NCI-H446 treated with DMSO at 0.1 percent for 48 hours (cell line): ENCODE data around the gene TRIM24.

Experiments used
- DNase-seq: peaks from one replicate; lab custom pipeline; 2025; lab: John Stamatoyannopoulos, UW

Gene TRIM24

DNA sequence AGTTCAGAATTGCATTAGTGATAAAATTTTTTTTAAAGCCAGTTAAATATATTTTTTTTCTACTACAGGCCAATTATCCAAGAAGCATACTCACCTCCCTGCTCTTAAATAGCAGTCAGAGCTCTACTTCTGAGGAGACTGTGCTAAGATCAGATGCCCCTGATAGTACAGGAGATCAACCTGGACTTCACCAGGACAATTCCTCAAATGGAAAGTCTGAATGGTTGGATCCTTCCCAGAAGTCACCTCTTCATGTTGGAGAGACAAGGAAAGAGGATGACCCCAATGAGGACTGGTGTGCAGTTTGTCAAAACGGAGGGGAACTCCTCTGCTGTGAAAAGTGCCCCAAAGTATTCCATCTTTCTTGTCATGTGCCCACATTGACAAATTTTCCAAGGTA lies 119.1 kb downstream of the TRIM24 start:
- no peak for DNase-seq

- no peak for DNase-seq
Observed at GRCh38 chr7:138579671-138580070, 119.6 kb downstream of the TRIM24 start.

DNA sequence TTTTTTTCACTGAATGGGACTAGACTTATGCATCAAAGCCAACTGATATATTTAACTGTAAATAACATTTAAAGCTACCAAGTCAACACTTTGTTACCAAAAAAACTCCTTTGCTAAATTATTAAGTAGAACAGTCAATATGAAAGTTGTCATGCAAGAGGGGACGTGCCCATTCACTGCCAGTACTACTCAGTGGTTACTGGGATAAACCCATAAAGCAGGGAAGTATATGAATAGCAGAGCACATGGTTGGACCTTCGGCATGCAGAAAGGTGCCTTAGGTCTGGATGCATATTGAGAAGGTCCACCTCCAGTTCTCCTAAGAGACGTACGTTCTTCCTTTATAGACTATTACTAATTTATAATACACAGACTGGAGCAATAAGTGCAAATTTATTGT lies 121.0 kb downstream of the TRIM24 start:
- no peak for DNase-seq

DNA sequence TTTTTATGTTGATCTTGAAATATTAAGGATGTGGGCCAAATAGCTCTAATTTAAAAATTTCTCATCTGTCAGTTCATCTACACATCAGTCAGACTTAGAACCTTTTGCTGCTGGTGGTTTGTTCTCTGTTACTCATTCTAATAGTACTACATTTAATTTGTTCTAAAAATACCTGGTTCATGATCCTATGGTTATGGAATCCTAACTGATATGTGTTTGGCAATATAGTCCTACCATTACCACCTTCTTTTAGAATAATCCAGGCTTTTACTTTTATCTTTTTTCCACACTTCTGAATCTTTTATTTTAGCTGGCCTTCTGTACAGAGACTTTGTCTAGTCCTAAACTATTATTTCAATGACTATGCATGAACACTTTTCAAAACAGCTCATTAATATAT lies 124.2 kb downstream of the TRIM24 start:
- DNase-seq, result no peak

DNA sequence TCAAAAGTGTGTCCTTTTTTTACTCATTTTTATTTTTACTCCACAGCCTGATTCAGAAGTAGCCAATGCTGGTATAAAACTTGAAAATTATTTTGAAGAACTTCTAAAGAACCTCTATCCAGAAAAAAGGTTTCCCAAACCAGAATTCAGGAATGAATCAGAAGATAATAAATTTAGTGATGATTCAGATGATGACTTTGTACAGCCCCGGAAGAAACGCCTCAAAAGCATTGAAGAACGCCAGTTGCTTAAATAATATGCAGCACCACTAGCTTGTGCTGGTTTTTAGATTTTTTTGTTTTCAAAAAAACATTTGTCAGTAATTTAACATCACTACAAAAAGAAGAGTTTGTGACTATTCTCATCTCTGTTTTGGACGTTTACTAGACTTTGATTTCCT lies 124.6 kb downstream of the TRIM24 start:
- no peak for DNase-seq

DNA sequence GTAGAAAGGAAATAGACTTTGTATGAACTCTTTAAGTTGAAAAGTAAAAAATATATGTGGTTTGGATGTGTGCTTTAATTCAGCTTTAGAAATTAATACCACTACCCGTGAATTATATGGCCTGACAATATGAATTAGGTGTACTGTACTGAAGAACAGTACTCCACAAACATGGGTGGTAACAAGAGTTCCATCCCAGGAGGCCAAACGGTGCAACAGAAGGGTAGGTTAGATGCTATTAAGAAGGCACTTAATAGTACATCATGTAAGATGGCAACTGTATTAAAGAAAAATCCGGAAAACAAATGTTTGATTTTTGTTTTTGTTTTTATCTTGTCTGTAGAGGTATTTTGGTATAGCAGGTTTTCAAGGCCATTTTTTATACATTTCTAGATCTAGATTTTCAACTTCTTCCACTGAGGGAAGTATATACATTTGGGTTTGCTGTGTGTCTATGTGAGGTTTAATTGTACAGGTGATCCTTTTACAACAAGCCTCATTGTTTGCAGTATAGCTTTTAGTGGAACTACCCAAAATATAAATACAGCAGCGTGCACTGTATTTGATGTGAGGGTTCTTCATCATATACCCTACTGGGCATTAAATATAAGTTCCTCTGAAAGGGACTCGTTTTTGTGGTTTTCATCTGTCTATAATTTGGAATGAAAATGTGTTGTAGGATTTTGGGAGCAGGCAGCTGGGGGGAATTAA lies 125.4 kb downstream of the TRIM24 start:
- DNase-seq, result no peak

DNA sequence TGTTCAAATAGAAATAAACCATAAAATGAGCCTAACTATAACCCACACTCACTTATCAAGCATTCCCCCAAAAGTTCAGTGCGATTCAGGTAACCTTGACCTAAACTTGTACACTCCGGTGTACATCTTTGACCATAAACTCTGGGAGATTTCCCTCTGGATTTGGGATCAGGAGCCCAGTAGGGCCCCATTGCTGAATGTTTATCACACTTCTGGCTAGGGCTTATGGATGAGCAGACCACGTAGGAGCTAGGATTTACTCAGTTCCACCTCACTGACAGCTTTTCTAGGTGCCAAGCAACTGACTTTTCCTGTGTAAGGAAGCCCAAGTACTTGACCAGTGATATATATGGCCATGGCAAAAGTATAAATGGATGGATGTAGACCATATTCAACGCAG lies 127.4 kb downstream of the TRIM24 start:
- DNase-seq, result no peak

DNA sequence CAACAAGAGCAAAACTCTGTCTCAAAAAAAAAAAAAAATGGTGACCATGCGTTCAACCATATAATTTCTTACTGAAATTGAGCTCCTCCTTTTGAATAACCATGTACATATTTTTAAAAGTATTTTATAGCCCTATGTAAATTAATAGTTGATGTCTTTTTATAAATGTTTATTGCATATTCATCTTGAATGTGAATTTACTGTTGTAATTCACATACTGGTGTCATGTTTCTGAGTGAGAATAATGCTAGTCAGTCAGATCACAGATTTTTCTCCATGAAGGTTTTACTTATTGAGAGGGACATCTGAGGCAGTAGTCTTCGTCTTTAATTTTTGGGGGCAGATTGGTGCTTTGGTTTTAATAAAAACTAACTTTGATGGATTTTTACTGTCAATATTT lies 128.9 kb downstream of the TRIM24 start:
- DNase-seq, result no peak

DNA sequence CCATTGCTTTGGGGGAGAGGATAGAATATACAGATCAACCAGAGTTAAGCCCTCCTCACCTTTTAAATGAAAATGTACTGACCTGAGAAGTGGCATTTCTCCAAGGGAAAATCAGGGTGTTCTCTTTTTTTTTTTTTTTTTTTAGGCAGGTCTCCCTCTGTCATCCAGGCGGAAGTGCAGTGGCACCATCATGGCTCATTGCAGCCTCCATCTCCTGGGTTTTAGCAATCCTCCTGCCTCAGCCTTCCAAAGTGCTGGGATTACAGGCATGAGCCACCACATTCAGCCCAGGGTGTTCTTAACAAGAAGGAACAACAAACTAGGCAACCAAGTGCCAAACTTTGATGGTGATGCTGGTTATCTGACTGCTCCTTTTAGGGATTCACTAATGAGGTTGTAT lies 130.1 kb downstream of the TRIM24 start:
- DNase-seq, result no peak

DNA sequence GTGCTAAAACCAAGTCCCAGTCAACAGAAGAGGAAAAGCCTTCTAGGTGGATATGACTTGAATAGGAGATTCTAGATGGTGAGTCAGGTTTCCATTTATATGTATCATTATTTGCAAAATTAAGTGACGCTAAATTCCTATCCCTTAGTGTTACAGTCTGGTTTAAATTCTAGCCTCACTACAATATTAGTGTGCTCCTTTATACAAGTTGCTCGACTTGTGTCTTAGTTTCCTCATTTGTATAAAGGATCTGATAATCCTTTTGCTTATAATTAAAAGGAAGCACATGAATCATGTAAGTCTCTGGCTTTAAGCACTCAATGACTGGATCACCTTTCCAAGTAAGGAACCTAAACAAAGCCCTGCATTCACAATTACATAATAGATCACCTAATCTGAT lies 135.4 kb downstream of the TRIM24 start:
- no peak for DNase-seq

DNA sequence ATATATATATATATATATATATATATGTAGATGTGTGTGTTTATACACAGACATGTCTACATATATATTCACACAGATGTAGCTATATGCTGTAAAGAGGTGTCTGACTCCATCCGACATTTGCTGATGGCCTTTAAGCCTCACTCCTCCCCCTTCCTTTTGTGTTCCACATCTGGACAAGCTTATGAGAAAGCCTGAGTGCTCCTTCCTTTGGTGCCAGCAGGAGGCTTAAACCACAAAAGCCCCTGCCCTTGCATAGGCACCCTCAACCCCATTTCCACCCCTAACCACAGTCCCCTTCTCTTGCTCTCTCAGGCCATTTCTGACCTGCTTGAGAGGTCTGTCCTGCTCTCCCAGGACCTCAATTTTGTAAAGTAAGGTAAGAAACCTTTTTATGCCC lies 142.4 kb downstream of the TRIM24 start:
- no peak for DNase-seq

DNA sequence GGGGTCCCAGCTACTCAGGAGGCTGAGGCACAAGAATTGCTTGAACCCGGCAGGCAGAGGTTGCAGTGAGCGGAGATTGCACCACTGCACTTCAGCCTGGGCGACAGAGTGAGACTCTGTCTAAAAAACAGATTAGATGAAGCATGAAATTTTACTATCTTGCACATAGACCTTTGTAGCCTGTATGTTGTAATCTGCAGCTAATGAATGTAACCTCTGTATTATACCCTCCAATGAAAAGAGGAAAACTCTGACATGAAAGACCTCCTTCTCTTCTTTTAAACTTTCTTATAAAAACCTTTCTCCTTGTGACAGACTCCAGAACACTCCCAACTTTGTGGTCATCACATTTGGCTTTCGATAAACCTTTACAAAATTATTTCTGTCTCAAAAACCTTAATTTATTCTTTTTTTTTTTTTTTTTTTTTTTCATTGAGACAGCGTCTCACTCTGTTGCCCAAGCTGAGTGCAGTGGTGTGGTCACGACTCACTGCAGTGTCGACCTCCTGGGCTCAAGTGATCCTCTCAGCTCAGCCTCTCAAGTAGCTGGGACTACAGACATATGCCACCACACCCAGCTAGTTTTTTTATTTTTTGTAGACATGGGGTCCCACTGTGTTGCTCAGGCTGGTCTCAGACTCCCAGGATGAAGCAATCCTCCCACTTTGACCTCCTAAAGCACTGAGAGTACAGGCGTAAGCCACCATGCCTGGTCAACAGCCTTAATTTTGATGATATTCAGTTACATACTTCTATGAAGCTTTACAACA lies 143.7 kb downstream of the TRIM24 start:
- DNase-seq, result no peak

DNA sequence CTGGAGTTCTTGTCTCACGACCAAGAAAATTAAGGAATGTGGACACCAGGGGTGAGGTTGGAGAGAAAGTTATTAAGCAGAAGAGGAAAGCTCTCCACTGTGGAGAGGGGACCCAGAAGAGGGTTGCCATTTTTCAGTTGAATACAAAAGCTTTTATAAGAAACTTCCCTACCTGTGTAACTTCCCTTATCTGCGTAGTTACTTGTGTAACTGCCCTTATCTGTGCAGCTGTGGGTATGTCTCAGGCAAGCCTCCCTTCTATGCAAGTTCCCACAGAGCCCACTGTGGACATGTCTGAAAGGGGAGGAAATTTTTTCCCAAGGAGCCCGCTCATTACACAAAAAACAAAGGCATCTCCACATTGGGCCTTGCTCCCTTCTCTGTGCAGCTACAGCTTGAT lies 146.2 kb downstream of the TRIM24 start:
- DNase-seq, result no peak

GRCh38 chr7:138607216-138608126 lies 147.4 kb downstream of the TRIM24 start:
- no peak for DNase-seq

- no peak for DNase-seq
Observed at GRCh38 chr7:138608275-138608674, 148.2 kb downstream of the TRIM24 start.

- no peak for DNase-seq
Observed at GRCh38 chr7:138610671-138611170, 150.7 kb downstream of the TRIM24 start.

- DNase-seq, result no peak
Observed at GRCh38 chr7:138613630-138614029, 153.6 kb downstream of the TRIM24 start.

DNA sequence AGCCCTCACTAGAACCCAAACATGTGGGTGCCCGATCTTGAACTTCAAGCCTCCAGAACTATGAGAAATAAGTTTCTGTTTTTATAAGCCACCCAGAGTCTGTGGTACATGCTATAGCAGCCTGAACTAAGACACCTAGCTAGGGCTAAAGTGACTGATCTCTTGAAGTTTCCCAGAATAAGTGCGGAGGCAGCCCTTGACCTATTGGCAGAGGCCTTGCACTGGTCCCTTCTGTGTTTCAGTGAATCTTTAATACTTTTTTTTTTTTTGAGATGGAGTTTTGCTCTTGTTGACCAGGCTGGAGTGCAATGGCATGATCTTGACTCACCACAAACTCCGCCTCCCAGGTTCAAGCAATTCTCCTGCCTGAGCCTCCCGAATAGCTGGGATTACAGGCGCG lies 156.0 kb downstream of the TRIM24 start:
- DNase-seq, result no peak

DNA sequence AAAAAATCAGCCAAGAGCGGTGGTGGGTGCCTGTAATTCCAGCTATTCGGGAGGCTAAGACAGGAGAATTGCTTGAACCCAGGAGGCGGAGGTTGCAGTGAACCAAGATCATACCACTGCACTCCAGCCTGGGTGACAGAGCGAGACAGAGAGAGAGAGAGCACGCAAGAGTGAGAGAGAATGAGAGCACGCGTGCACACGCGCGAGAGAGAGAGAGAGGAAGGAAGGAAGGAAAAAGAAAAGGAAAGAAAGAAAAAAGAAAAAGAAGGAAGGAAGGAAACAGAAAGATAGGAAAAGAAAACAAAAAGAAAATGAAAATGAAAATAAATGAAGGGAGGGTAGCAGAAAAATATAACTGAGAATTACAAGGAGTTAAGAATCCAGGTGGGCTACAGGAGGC lies 158.4 kb downstream of the TRIM24 start:
- DNase-seq, result no peak

DNA sequence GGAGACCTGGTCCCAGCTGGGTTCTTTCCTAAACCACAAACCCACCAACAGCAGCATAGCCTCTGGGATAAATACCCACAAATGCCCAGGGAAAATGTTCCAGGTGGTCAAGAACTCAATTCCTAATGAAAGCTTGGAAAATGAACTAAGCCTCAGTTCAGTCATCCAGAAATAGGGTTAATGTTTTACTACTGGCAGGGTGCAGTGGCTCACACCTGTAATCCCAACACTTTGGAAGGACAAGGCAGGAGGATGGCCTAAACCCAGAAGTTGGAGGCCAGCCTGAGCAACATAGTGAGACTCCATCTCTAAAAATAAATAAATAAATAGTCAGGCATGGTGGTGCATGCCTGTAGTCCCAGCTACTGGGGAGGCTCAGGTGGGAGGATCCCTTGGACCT lies 158.9 kb downstream of the TRIM24 start:
- DNase-seq, result no peak

DNA sequence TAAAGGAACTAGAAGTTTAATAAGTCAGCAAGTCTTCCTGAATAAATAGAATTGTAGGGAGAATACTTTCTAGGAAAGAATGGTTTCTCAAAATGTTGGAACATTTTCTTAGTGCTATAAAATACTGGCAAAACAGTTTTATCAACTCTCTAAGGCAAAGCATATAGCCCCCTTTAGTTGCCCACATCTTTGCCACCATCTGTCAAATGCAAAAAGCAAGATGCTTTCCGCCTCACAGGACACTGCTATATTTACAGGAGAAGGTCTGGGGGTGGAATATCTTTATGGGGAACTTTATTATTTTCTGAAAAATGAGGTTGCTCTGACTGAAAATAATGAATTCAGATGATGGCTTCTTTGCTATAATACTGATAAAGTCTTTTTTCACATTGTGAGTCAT lies 162.8 kb downstream of the TRIM24 start:
- no peak for DNase-seq

DNA sequence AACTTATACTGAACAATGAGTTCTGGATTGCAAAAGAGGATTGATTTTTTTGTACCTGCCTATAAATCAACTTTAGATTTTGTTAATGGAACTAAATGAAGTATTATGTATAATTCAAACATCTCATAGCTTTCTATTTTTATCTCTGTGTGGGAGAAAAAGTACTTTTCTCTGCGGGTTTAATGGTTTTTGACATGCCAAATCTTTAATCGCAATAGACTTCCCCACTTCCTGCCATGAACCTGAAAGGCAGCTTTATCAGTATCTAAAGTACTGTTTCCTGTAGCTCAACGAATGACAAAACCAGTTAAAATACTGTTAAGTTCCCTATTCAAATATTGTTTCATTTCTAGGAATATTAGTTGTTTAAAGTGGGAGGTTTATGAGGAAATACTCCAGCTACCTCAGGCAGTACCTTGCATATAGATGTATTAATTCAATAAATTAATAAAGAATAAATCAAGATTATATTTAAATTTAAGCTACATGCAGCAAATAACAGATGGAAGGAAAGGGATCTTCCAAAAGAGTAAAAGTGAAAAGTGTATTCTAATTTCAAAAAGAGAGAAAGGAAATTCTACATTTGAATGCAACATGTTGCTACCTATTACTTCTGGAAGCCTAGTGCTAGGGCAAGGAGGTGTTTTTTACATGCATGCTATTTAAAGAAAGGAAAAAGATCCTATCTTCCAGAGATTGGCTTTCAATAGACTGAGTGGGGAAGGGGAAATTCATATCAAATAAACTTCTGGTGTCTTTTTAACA lies 165.2 kb downstream of the TRIM24 start:
- DNase-seq, result no peak
